HG02981 (cell line): ENCODE measurements around the gene SEBOX.
"Not testable (repeated sequence)": the region's sequence is repeated elsewhere in the genome, so short reads cannot be mapped to it uniquely, and the experiment has no call there.

Experiments
- ATAC-seq: cut with Tn5 transposase; IDR thresholded peaks from one replicate; pipeline ENCODE4 v1.9.1; 2021; ENCODE audit warnings: mild to moderate bottlenecking, moderate library complexity; ENCODE audit not compliant: unreplicated experiment

Gene SEBOX

DNA sequence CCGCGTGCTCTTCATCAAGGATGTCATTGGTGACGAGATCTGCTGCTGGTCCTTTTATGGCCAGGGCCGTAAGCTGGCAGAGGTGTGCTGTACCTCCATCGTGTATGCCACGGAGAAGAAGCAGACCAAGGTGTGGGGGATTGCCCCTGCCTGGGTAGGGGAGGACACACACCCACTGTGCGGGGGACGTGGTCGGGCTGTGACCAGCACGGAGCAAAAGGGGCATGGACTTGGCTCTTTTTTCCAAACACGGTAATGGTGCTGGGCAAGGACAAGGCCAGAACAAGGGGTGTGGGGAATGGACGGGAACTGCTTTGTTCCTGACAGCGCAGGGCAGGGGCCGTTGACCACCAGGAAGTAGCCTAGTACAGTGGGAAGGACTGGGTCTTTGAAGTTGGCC, 22.7 kb downstream of the SEBOX start:
- ATAC-seq, result no peak

DNA sequence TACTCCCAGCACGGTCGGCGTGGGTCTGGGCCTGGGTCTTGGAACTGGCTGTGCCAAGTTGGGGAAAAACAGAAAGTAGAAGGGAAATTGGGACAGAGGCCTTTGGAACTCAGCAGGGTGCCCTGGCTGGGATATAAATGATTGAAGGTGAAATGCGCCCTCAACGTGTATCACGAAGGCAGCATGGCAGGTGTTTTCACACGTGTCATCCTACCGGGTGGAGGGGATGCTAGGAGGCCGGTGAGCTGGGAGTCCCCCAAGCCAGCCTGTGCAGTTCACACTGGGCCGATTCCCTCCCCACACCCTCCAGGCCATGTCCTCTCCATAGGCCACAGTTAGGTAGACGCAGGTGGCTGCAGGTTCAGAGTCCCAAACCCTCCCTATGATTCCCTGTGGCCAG, 23.5 kb downstream of the SEBOX start:
- ATAC-seq, result no peak

DNA sequence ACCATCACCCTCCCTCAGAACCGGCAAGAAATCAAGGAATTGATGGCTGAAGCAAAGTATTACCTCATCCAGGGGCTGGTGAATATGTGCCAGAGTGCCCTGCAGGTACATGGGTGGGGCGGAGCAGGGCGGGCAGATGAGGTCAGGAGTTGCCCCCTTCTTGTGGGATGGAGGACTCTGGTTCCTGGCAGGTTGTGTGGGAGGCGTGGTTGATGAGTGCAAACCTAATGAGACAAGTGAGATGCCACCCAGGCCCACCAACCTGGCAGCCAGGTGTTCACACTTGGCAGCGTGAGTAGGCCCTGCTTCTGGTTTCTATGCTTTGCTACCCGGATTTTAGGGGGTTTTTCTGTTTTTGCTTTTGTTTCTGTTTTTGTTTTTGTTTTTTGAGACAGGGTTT, 24.6 kb downstream of the SEBOX start:
- ATAC-seq, result no peak

DNA sequence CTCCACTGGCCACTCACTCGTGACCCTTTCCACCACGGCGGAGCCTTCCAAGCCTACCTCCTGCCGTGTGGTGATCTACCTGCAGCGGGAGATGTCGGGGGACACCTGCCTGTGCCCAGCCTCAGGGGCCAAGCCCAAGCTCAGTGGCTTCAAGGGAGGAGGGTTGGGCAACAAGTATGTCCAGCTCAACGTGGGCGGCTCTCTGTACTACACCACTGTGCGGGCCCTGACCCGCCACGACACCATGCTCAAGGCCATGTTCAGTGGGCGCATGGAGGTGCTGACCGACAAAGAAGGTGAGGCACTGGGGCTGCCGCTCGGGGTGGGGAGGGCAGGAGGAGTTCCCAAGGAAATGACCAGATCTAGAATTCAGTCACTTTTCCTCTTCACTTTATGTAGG, 25.6 kb downstream of the SEBOX start:
- ATAC-seq, result no peak

DNA sequence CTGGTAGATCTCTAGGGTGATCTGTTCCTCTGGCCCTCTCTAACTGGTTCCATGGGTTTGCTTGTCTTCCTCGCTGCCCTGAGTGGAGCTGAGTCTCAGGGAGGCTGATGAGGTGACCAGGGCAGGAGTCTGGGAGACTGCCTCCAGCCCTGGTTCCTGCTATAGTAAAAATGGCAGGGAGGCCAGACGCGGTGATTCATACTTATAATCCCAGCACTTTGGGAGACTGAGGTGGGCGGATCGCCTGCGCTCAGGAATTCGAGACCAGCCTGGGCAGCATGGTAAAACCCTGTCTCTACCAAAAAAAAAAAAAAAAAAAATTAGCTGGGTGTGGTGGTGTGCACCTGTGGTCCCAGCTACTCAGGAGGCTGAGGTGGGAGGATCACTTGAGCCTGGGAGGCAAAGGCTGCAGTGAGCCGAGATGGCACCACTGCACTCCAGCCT, 26.2 kb downstream of the SEBOX start:
- ATAC-seq, result not testable (repeated sequence)

DNA sequence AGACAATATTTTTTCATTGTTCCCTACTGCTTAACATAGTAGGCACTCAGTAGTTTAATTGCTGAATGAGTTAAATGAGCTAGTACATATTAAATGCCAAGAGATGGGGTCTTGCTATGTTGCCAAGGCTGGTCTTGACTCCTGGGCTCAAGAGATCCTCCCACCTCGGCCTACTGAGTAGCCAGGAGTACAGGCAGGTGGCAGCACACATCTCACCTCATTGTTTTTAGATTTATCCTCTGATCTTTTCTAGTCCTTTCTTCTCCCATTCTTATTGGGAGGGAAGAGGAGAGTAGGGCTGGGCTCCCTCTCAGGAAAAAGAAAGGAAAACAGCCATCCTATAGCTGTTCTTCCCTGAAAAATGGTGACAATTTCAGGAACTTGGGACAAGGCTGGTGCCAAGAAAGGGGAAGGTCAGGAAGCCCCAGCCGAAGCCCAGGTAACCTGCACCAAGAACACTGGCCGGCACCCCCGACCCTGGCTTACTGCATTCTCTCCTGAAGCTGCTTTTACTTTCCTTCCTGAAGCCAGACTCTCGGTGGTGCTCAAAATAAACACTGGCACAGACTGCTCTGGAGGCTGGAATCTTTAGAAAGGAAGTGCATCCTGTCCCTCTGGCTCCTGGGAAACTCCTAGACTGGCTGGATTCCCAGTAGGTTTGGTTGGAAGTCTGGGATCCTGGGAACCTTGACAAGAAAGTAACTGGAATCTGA, 26.8 kb downstream of the SEBOX start:
- ATAC-seq, result no peak

DNA sequence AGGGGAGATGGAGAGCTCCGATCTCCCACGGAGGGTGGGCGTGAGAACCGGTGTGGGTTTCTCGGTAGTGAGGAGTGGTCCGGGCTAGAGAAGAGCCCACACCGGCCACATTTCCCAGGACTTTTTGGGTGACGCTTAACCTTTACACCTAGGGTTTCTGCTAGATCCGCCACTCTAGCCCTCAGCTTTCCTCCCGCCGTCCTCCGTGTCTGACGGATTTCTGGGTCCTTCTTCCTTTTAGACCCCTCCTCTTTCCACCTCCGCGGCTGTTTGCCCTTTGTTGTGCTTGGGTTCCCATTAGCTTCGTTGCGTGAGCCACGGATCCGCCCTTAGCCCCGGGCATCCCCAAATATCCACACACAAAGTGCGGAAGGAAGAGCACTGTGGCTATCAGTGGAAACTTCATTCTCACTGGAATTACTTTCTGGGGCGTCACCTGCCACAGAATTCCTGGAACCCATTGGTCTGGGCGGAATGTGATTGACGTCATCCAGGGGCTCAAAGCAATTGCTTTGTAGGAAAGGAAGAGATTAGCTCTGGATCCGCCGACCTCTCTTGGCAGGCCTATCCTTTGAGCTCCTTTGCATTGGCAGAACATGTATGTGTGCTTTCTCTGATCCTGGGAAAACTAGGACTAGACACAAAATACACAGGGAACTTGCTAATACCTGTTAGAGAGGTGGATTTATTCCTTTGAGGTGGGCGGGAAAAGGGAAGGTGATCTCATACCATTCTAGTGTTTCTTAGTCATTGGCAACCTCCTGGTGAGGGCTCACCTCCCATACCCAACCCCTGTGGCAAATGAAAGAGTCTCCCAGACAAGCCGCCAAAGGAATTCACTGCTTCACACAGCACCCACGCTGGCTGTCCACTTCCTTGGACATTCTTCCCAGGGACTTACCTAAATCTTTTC, 28.8 kb downstream of the SEBOX start:
- no peak for ATAC-seq

DNA sequence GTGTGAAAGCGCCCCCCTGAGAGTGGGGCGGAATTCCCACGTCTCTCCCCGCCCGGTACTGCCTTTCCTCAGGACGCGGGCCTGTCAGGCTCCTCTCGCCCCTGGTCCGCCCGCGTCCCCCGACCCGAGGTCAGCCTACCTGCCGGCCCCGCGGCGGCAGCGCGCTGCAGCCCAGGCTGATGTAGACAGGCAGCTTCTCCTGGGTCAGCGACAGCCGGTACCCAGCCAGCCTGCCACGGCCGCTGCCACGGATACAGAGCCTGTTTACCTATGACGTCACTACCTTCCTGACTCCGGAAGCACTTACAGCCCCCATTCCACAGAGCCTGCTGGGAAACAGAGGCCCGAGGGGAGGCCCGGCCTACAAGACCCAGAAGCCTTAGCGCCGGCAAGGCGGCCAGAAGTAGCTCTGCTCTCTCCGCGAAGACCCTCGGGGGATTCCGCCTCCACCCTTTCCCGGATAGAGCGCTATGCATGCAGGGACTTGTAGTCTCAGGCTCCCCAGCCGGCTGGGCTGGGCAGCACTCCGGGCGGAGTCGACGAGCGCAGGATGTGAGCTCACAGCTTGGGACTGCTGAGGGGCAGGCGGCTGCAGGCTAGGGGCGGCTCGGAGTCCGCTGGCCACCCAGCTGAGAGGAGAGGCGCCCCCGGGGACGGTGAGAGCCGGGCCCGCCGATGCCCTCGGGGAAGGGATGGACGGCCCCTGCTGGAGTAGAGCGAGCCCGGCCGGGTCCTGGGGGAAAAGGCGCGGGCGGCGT, 29.6 kb downstream of the SEBOX start, which contains the start of the genes IFT20 and TNFAIP1:
IFT20 (minus strand) TSS at position 272 of the 758 bp plus-strand sequence. CDS start 3,487 bp downstream, outside the sequence.
TNFAIP1 (plus strand) TSS at position 561 of the 758 bp plus-strand sequence. CDS start 3,761 bp downstream, outside the sequence.
- ATAC-seq, result peak; percentile 96

DNA sequence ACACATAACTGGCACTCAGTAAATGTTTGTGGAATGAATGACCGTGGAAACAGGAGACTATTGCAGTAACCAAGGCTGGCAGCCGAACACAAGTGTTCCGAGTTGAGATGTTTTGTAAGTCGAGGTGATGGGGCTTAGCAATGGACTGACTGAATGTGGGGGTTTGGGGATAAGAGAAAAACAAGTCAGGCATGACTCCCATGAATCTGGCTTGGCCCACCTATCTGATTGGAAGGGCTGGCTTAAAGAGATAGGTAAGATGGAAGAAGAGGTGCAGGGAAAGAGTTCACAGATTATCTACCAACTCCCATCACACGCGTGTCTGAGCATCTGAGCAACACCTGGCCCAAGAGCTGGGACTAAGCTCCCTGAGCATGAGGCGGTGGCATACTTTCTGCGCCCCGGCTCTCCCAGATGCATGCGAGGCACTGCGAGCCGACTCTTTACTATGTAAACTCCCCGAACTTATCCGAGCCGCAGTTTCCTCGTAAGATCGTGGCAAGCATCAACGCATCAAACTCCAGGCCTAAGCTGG, 30.3 kb downstream of the SEBOX start:
- ATAC-seq, result no peak

DNA sequence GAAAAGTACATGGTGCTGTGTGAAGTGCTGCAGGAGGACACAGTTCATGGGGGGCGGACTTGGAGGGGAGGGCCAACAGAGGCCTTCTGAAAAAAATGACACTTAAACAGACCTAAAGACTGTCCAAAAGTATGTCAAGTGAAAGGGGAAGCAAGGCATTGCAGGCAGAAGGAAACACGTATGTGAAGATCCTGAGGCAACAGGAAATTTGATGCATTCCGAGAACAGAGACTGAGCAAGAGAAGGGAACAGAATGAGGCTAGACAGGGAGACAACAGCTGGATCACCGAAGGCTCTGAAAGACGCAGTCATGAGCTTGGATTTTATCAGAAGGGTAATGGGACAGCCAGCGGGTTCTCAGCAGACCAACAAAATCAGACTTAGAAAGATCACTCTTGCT, 30.8 kb downstream of the SEBOX start:
- no peak for ATAC-seq

DNA sequence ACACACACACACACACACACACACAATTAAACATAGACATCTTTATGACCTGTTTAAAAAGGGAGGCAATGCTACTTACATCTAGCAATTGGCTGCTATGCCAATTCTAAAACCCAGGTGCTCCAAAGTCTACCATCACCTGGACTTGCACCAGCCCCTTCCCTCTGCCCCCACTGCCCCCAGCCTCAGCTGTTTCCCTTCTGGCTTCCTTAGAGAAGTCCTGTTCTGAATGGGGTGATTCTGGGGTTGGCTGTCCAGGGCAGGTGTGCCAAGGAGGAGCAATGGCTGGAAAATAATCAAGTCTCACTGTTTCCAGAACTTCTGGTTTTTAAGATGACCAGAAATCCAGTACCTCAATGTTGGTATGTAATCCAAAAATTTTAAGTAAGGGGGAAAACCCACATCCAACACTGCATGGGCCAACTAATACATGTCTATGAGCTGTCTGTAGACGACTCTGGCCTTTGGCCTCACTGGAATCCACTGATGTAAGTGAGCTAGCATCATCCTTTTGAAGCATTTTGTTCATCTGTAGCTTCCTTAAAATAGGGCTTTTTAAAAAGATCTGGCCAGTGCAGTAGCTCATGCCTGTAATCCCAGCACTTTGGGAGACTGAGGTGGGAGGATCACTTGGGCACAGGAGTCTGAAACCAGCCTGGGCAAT, 31.8 kb downstream of the SEBOX start:
- ATAC-seq, result no peak

DNA sequence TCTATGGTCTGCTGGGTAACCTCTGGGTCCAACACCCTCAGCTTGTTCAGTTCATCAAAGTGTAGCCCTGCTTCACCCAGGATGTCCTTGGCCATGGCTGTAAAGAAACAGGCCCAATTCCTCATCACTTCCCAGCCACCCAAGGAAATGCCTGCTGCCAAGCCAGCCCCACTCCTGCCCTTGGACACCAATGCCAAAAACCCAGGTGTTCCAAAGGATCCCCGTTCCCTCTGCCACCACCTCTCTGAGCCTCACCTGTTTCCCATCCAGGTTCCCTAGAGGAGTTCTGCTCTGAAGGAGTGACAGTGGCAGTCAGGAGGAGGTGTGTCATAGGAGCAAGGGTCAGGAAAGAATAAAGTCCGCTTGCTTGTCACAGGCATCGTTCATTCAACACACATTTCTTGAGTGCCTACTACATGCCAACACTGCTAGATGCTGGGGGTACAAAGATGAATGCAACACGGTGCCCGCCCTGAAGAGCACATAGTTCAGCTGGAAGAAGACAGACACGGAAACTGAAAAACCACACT, 33.0 kb downstream of the SEBOX start:
- no peak for ATAC-seq

DNA sequence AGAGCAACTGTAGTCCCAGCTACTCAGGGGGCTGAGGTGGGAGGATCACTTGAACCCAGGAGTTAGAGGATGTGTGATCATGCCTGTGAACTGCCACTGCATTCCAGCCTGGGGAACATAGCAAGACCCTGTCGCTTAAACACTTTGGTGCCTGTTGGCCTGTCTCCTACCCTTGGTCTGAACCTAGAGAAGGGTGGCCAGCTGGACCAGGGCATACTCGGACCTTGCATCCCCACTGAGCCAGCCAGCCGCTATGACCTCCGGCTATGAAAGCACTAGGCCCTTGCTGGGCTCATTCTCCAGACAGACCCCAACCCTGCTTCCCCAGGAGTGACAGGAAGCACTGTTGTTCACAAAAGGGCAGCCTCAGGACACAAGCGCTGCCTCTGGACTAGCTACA, 34.3 kb downstream of the SEBOX start:
- ATAC-seq, result no peak

DNA sequence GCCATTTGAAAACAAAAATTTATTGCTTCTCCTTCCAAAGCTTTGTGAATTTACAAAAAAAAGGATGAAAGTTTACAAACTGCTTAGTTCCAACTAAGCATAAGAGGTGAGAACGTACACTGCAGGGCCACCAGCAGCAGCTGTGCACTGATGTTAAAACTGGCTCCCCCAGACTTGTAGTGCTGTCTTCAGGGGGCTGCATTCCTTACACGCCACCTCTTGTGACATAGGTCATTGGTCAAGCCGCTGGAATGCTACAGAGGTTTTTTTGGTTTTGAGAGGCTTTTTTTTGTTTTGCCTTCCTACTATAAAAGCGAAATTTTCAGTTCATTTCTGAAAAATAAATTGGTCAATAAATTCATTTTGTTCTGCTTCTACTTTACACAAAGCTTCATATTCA, 36.7 kb downstream of the SEBOX start:
- ATAC-seq, result no peak

DNA sequence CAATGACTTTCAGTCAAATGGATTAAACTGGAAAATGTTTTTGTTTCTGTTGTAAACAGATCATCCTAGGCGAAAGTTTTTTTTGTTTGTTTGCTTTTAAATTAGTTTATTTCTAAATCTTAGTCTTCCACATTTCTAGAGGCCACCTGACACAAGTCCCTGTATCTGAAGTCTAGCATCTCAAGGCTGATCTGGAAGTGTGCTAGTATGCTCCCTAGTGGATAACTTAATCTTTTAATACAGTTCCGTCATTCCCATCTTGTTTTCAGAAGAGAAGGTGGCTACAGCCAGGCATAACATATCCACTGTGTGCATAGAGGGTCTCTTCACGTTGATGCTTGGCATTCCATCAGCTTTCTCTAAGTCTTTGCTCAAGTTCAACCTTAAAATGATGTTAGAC, 37.3 kb downstream of the SEBOX start:
- ATAC-seq, result no peak

DNA sequence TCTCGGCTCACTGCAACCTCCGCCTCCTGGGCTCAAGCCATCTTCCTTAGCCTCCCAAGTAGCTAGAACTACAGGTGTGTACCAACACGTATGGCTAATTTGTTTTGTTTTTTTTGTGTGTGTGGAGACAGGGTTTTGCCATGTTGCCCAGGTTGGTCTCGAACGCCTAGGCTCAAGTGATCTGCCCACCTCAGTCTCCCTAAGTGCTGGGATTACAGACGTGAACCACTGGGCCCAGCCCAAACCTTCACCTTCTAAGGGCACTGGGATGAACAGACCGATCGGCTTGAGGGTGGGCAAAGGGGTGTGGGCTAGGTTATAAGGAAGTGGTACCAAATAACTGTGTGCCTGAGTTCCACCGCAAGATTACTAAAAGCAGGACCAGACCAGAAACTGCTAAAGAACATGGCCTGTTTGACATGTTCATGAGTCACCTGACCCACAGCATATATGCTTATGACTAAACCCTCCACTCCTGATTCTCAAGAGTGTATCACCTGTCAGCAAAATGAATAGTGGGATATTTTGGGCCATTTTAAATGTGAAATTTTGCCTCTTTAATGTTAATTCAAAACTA, 37.9 kb downstream of the SEBOX start:
- peak; percentile 66 for ATAC-seq

DNA sequence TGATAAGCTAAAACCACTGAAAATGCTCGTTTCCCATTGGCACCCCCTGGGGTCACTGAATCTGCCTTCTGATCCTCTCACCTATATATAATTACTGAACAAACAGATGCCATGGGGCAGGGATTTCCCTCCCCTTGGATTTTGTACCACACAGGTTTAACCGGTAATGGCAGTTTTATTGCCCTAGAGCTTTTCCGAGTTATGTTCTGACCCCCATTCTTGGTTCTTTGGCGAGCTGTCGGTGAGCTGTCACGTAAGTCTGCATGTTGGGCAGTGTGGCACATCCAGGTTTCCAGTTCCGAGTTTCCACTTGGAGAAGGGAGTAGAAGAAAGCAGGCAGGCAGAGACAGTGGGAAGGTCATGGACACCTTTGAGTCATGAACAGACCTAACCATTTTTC, 38.9 kb downstream of the SEBOX start:
- no peak for ATAC-seq

DNA sequence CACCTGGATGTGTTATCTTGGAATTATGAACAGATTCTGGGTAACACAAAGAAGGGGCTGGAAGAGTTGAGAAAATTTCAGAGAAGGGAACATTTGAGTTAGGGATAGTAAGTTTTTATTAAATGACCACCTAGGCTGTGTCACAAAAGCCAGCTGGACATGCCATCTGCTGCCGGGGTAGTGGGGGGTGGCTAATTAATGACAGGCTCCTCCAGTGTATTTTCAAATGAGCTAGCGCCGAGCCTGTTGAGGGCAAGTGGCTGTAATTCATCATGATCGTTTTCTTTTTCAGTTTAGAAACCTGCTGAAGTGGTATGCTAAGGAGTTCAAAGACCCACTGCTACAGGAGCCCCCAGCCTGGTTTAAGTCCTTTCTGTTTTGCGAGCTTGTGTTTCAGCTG, 39.8 kb downstream of the SEBOX start:
- no peak for ATAC-seq

DNA sequence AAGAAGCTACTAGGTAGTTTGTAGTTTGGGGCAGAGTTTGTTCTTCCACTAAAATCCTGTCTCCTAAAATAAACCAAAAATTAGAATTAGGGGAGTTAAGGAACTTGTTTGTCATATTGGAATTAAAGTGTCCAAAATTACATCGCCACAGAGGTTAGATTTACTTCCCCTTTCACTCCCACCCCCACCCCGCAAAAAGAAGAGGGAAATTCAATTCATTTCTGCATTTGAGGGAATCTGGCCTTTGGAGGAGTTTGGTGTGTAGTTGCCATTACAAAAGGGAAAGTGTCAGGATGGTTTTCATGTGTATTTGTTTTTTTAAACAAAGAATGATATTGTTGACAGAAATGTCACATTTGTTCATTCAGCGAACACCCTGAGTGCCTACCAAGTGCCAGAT, 40.2 kb downstream of the SEBOX start:
- no peak for ATAC-seq

DNA sequence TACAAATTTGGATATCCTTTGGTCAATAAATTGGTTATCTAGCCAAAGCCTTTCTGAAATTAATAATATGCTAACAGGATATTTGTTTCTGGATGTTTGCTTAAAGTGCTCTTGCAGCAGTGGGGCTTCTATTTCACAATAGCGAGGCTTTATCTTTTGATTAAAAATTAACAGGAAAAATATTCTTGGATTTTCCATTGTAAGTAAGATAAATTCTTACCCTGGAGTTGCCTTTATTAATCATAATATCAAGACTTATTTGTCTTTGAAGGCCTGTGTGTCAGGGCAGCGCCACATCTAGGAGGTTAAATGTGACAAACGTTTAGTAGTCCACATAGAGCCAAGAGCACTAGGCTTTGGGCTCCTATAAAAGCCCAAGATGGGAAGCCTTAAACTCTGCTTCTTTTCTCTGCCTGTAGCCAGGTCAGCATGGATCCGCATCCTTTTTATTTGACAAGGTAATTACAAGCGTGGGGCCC, 40.7 kb downstream of the SEBOX start:
- ATAC-seq, result no peak
